ENCODE data around the gene SACS. TPM values are rescaled to one million over a fixed set of nuclear protein-coding genes. Genes with fewer than 3 reads are reported as not detected.

The SACS gene
- total and polyA plus RNA-seq, 2 donors (not counting 3 experiments of a cell fraction or from before 2014, with no cell fraction given), result 14.8 to 72.7 TPM

GRCh38 chr13:23384111-23384510, 49.4 kb downstream of the SACS start:
- H3K27me3 ChIP-seq (ENCODE audit: control insufficient read depth in 2 of 2, insufficient read depth in 2 of 2, low read length in 2 of 2), result no peaks in the 10 kb centered on the region
- no peak for DNase-seq (ENCODE audit: low read depth, low spot score)
- H3K4me1 ChIP-seq (ENCODE audit: control insufficient read depth, extremely low read depth, insufficient read depth, low read length), result peaks cover 20% of the 10 kb centered on the region
- no peaks in the 10 kb centered on the region for H3K9me3 ChIP-seq (replicated peaks; ENCODE audit: control insufficient read depth, insufficient read depth, low read length)
- H2AFZ ChIP-seq (ENCODE audit: low read depth, low read length), result no peak overlapping the region
- dilution Hi-C loops (cut with MboI; ENCODE audit: extremely low pct_ligation_motif_present, low sequenced_read_pairs) (no loop called here), intact Hi-C loops (cut with micrococcal nuclease) (no loop called here)
- ChIA-PET CTCF (no interaction called here), POLR2A (no interaction called here)
- no peaks in the 10 kb centered on the region for H3K36me3 ChIP-seq (ENCODE audit: control insufficient read depth in 2 of 2, extremely low read depth in 1 of 2, insufficient read depth in 2 of 2, low read length in 2 of 2)
- no peak overlapping the region for H3K9ac ChIP-seq (replicated peaks; ENCODE audit: extremely low read depth, insufficient read depth, low read length)
- no peak overlapping the region for H3K4me3 ChIP-seq (replicated peaks in 1 of 3; ENCODE audit: insufficient read depth in 1 of 3, low read depth in 1 of 3, low read length in 3 of 3)
- no TSS peak for BruUV-seq (replicated peaks)
- H3K79me2 ChIP-seq (ENCODE audit: control insufficient read depth, insufficient read depth, low read length), result no peaks in the 10 kb centered on the region
- no peaks in the 10 kb centered on the region for H4K20me1 ChIP-seq (replicated peaks; ENCODE audit: control insufficient read depth, extremely low read depth, insufficient read depth, low read length)
- TF ChIP-seq POLR2A (IDR thresholded peaks at IDR 0.05; ENCODE audit: low read depth, low read length) (no peak), FOS (IDR thresholded peaks at IDR 0.05; ENCODE audit: borderline replicate concordance, insufficient read depth, low read length) (no peak), GATA2 (IDR thresholded peaks at IDR 0.05; ENCODE audit: insufficient read depth, insufficient read length, low read depth, low read length) (no peak), MYC (IDR thresholded peaks at IDR 0.05; ENCODE audit: low read depth, low read length) (no peak), EZH2 (IDR thresholded peaks at IDR 0.05; ENCODE audit: borderline replicate concordance, low read depth, low read length, severe bottlenecking) (no peak), MAX (IDR thresholded peaks at IDR 0.05; ENCODE audit: insufficient read depth, insufficient read length) (no peak), CTCF (IDR thresholded peaks at IDR 0.05; ENCODE audit: extremely low read depth in 1 of 2, insufficient read depth in 1 of 2, low read depth in 1 of 2, low read length in 2 of 2) (no peak), JUN (IDR thresholded peaks at IDR 0.05; ENCODE audit: borderline replicate concordance, insufficient read depth, insufficient read length, low read depth) (no peak)
- no peak overlapping the region for H3K27ac ChIP-seq (ENCODE audit: insufficient read depth, low read depth, low read length)
- H3K9me1 ChIP-seq (replicated peaks; ENCODE audit: control insufficient read depth, extremely low read depth, insufficient read depth, low read length), result no peaks in the 10 kb centered on the region
- H3K4me2 ChIP-seq (ENCODE audit: insufficient read depth, low read length), result no peak overlapping the region
- no peak for FAIRE-seq
